Measurements from ENCODE around the gene LDAH.

The LDAH gene

DNA sequence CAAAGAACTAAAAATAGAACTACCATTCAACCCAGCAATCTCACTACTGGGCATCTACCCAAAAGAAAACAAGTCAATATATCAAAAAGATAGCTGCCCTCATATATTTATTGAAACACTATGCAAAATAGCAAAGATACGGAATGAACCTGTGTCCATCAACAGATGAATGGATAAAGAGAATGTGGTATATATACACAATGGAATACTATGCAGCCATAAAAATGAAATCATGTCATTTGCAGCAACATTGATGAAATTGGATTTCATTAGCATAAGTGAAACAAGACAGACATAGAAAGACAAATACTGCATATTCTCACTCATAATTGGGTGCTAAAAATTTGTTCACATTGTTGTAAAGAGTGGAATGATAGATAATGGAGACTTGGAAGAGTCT lies 16.2 kb upstream of the LDAH start:
- no peaks in the 10 kb centered on the region for H3K4me1 ChIP-seq (ENCODE audit: insufficient read depth, insufficient read length)
- no peaks in the 10 kb centered on the region for H3K9me3 ChIP-seq (ENCODE audit: insufficient read depth, low read length)
- H3K9ac ChIP-seq (ENCODE audit: insufficient read length, low read depth), result no peak overlapping the region
- DNase-seq (ENCODE audit: low read depth, low spot score), result no peak
- no peak overlapping the region for H3K4me3 ChIP-seq (ENCODE audit: insufficient read length, low read depth)
- no peaks in the 10 kb centered on the region for H3K27me3 ChIP-seq (ENCODE audit: insufficient read depth, insufficient read length)
- TF ChIP-seq SUZ12 (IDR thresholded peaks at IDR 0.05; ENCODE audit: extremely low read depth, insufficient read depth, insufficient read length), result no peak
- no peak for TF ChIP-seq ZNF274 (IDR thresholded peaks at IDR 0.05; ENCODE audit: low read depth, low read length)
- TF ChIP-seq YY1 (IDR thresholded peaks at IDR 0.05; ENCODE audit: insufficient read depth, insufficient read length), result no peak
- no peaks in the 10 kb centered on the region for H3K36me3 ChIP-seq (ENCODE audit: insufficient read depth, insufficient read length, low read length)

DNA sequence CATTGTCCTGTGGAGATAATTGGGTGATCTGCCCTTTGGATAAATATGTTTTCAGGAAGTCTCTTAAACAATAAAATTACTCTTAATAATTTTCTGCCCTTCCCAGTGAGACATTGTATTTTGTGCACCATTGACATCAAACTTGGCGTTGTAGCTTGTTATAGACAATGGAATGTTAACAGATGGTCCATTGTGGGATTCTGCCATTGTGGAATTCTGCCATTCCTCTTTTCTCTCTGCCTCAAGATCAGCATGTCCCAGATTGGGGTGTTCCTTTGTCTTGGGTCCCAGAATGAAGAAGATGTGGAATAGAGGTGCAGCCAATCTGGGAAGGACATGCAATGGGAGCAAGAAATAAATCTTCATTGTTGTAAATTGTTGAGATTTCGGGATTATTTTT lies 15.1 kb upstream of the LDAH start:
- Histone ChIP-seq H3K27me3 (ENCODE audit: insufficient read depth, insufficient read length) (no peaks in the 10 kb centered on the region), H3K9me3 (ENCODE audit: insufficient read depth, low read length) (no peaks in the 10 kb centered on the region), H3K36me3 (ENCODE audit: insufficient read depth, insufficient read length, low read length) (no peaks in the 10 kb centered on the region), H3K4me3 (ENCODE audit: insufficient read length, low read depth) (no peak overlapping the region), H3K9ac (ENCODE audit: insufficient read length, low read depth) (no peak overlapping the region), H3K4me1 (ENCODE audit: insufficient read depth, insufficient read length) (no peaks in the 10 kb centered on the region)
- no peak for DNase-seq (ENCODE audit: low read depth, low spot score)
- TF ChIP-seq ZNF274 (IDR thresholded peaks at IDR 0.05; ENCODE audit: low read depth, low read length) (no peak), SUZ12 (IDR thresholded peaks at IDR 0.05; ENCODE audit: extremely low read depth, insufficient read depth, insufficient read length) (no peak), YY1 (IDR thresholded peaks at IDR 0.05; ENCODE audit: insufficient read depth, insufficient read length) (no peak)

DNA sequence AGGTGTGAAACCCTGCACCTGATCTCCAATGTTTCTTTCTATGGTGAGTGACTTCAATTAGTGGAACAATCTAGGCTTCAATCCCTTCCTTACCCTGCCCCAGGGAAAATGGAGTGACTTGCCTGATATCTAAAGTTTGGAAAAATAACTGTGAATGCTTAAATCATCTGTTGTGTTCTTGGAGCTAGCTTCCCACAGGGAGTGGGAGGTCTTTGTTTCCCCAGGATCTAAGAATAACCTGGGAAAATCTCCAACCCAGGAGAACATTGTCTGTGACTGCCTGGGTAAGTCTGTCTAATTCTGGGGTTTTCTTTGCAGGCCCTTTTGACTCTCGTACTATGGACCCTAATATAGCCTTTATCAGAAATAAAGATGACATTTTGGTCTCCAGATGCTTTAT lies 13.6 kb upstream of the LDAH start:
- TF ChIP-seq ZNF274 (IDR thresholded peaks at IDR 0.05; ENCODE audit: low read depth, low read length) (no peak), YY1 (IDR thresholded peaks at IDR 0.05; ENCODE audit: insufficient read depth, insufficient read length) (no peak), SUZ12 (IDR thresholded peaks at IDR 0.05; ENCODE audit: extremely low read depth, insufficient read depth, insufficient read length) (no peak)
- Histone ChIP-seq H3K36me3 (ENCODE audit: insufficient read depth, insufficient read length, low read length) (no peaks in the 10 kb centered on the region), H3K9ac (ENCODE audit: insufficient read length, low read depth) (no peak overlapping the region), H3K4me1 (ENCODE audit: insufficient read depth, insufficient read length) (no peaks in the 10 kb centered on the region), H3K27me3 (ENCODE audit: insufficient read depth, insufficient read length) (peaks cover 6% of the 10 kb centered on the region), H3K4me3 (ENCODE audit: insufficient read length, low read depth) (no peak overlapping the region), H3K9me3 (ENCODE audit: insufficient read depth, low read length) (no peaks in the 10 kb centered on the region)
- DNase-seq (ENCODE audit: low read depth, low spot score), result no peak

DNA sequence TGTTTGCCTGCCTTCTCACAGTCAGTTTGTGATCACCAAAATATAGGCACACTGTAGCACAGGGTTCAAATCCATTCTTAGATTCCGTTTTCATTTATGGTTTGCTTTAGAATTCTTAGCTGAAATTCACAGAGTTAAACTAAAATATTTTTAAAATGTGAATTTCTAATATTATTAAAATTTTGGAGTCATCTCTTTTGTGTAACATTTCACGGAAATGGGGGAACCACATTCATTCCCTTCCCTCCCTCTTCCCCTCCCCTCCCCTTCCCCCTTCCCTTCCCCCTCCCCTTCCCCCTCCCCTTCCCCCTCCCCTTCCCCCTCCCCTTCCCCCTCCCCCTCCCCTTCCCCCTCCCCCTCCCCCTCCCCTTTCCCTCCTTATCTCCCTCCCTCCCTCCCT lies 11.4 kb upstream of the LDAH start:
- Histone ChIP-seq H3K9me3 (ENCODE audit: insufficient read depth, low read length) (no peaks in the 10 kb centered on the region), H3K4me1 (ENCODE audit: insufficient read depth, insufficient read length) (no peaks in the 10 kb centered on the region), H3K27me3 (ENCODE audit: insufficient read depth, insufficient read length) (peaks cover 20% of the 10 kb centered on the region), H3K36me3 (ENCODE audit: insufficient read depth, insufficient read length, low read length) (no peaks in the 10 kb centered on the region), H3K4me3 (ENCODE audit: insufficient read length, low read depth) (no peak overlapping the region), H3K9ac (ENCODE audit: insufficient read length, low read depth) (no peak overlapping the region)
- DNase-seq (ENCODE audit: low read depth, low spot score), result no peak
- no peak for TF ChIP-seq ZNF274 (IDR thresholded peaks at IDR 0.05; ENCODE audit: low read depth, low read length)
- TF ChIP-seq YY1 (IDR thresholded peaks at IDR 0.05; ENCODE audit: insufficient read depth, insufficient read length), result no peak

DNA sequence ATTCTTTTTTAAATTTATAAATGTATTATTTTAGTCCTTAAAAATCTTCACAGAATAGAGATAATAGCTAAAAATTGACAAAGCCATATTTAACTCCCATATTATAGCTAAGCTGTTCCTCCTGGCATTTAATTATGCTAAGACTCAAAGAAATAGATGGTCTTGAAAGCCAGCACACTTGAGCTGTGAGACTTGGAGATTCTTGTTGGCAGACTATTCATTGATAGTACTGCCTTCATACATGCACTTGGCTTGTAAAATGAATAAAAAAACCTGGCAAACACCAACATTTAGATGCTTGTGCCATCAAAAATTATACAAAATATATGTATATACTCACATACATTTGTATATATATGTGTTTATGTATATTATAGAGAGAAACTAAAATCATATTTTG lies 9.7 kb upstream of the LDAH start:
- H3K4me3 ChIP-seq (ENCODE audit: insufficient read length, low read depth), result no peak overlapping the region
- TF ChIP-seq YY1 (IDR thresholded peaks at IDR 0.05; ENCODE audit: insufficient read depth, insufficient read length), result no peak
- H3K36me3 ChIP-seq (ENCODE audit: insufficient read depth, insufficient read length, low read length), result no peaks in the 10 kb centered on the region
- no peak overlapping the region for H3K9ac ChIP-seq (ENCODE audit: insufficient read length, low read depth)
- no peaks in the 10 kb centered on the region for H3K4me1 ChIP-seq (ENCODE audit: insufficient read depth, insufficient read length)
- no peaks in the 10 kb centered on the region for H3K9me3 ChIP-seq (ENCODE audit: insufficient read depth, low read length)
- no peak for DNase-seq (ENCODE audit: low read depth, low spot score)
- H3K27me3 ChIP-seq (ENCODE audit: insufficient read depth, insufficient read length), result peaks cover 20% of the 10 kb centered on the region

DNA sequence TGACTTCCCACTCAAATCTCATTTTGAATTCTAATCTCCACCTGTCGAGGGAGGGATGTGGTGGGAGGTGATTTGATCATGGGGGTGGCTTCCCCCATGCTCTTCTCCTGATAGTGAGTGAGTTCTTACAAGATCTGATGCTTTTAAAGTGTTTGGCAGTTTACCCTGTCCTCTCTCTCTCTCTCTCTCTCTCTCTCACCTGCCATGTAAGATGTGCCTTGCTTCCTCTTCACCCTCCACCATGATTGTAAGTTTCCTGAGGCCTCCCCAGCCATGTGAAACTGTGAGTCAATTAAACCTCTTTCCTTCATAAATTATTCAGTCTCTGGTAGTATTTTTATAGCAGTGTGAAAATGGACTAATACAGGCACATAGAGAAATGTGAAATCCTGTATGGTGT lies 7.0 kb upstream of the LDAH start:
- H3K4me3 ChIP-seq (ENCODE audit: insufficient read length, low read depth), result no peak overlapping the region
- TF ChIP-seq SUZ12 (IDR thresholded peaks at IDR 0.05; ENCODE audit: extremely low read depth, insufficient read depth, insufficient read length), result no peak
- no peak for TF ChIP-seq YY1 (IDR thresholded peaks at IDR 0.05; ENCODE audit: insufficient read depth, insufficient read length)
- TF ChIP-seq ZNF274 (IDR thresholded peaks at IDR 0.05; ENCODE audit: low read depth, low read length), result no peak
- DNase-seq (ENCODE audit: low read depth, low spot score), result no peak

DNA sequence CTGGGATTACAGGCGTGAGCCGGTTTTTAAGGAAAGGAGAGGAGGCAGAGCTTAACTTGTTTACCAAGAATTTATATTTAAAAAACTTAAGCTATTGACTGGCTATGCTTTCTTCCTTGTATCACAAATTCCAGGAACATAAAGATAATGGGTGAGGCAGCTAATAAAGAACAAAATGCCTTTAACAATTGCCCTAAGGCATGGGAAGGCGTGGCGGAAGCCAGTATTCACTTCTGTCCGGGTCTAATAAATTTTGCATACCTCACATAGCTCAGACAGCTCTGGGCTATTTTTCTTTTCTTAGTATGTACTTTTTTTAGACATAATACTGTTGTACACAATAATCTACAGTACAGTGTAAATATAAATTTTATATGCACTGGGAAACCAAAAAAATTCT lies 1.0 kb upstream of the LDAH start:
- H3K4me3 ChIP-seq (ENCODE audit: insufficient read length, low read depth), result no peak overlapping the region
- H3K4me1 ChIP-seq (ENCODE audit: insufficient read depth, insufficient read length), result no peaks in the 10 kb centered on the region

More for the DNA sequence above, 7.0 kb upstream of the LDAH start:
- H3K9ac ChIP-seq (ENCODE audit: insufficient read length, low read depth), result no peak overlapping the region
- peaks cover 34% of the 10 kb centered on the region for H3K27me3 ChIP-seq (ENCODE audit: insufficient read depth, insufficient read length)
- no peaks in the 10 kb centered on the region for H3K9me3 ChIP-seq (ENCODE audit: insufficient read depth, low read length)
- H3K36me3 ChIP-seq (ENCODE audit: insufficient read depth, insufficient read length, low read length), result no peaks in the 10 kb centered on the region
- no peaks in the 10 kb centered on the region for H3K4me1 ChIP-seq (ENCODE audit: insufficient read depth, insufficient read length)

DNA sequence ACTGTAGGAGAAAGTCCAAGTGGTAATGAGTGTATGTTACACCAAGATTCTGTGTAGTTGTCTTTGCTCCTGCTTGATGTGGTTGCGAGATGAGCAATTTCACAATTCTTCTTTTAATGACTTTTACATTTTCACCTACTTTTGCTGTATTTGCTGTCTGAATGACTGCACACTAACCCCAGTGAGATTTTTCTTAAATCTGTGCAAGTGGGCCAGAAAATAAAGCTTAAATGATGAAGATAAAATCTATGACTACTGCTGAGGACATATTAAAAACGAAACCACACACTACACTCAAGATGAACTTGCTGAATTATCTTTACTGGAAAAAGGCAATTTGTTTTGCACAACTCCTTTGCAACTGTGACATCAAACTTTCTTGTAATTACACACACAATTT lies 4.1 kb downstream of the LDAH start:
- no peak for DNase-seq (ENCODE audit: low read depth, low spot score)
- no peaks in the 10 kb centered on the region for H3K9me3 ChIP-seq (ENCODE audit: insufficient read depth, low read length)
- TF ChIP-seq SUZ12 (IDR thresholded peaks at IDR 0.05; ENCODE audit: extremely low read depth, insufficient read depth, insufficient read length) (no peak), ZNF274 (IDR thresholded peaks at IDR 0.05; ENCODE audit: low read depth, low read length) (no peak), YY1 (IDR thresholded peaks at IDR 0.05; ENCODE audit: insufficient read depth, insufficient read length) (no peak)
- no peaks in the 10 kb centered on the region for H3K4me1 ChIP-seq (ENCODE audit: insufficient read depth, insufficient read length)
- peaks cover 4% of the 10 kb centered on the region for H3K36me3 ChIP-seq (ENCODE audit: insufficient read depth, insufficient read length, low read length)
- H3K4me3 ChIP-seq (ENCODE audit: insufficient read length, low read depth), result no peak overlapping the region
- no peak overlapping the region for H3K9ac ChIP-seq (ENCODE audit: insufficient read length, low read depth)
- H3K27me3 ChIP-seq (ENCODE audit: insufficient read depth, insufficient read length), result peaks cover 1% of the 10 kb centered on the region

More for the DNA sequence above, 1.0 kb upstream of the LDAH start:
- no peak for DNase-seq (ENCODE audit: low read depth, low spot score)
- Histone ChIP-seq H3K9ac (ENCODE audit: insufficient read length, low read depth) (no peak overlapping the region), H3K27me3 (ENCODE audit: insufficient read depth, insufficient read length) (peaks cover 26% of the 10 kb centered on the region), H3K9me3 (ENCODE audit: insufficient read depth, low read length) (no peaks in the 10 kb centered on the region), H3K36me3 (ENCODE audit: insufficient read depth, insufficient read length, low read length) (no peaks in the 10 kb centered on the region)
- TF ChIP-seq SUZ12 (IDR thresholded peaks at IDR 0.05; ENCODE audit: extremely low read depth, insufficient read depth, insufficient read length), result no peak
- no peak for TF ChIP-seq ZNF274 (IDR thresholded peaks at IDR 0.05; ENCODE audit: low read depth, low read length)
- TF ChIP-seq YY1 (IDR thresholded peaks at IDR 0.05; ENCODE audit: insufficient read depth, insufficient read length), result no peak

Measured in NT2/D1 (cell line).